ENCODE data around the gene IL18BP.
A peak's percentile ranks its signal among the peaks of the same experiment; 100 is the strongest.

IL18BP gene

GRCh38 chr11:71998649-71999310 is at the start of gene IL18BP:
Gene IL18BP (plus strand): TSS chr11:71998909. CDS start chr11:71999985, 1,076 bp downstream.
- DNase-seq: no peak

- no peak for DNase-seq
Measured at GRCh38 chr11:71949034-71949433, 49.7 kb upstream of the IL18BP start.

GRCh38 chr11:71951741-71952310 is 46.9 kb upstream of the IL18BP start:
- no peak for DNase-seq

DNA sequence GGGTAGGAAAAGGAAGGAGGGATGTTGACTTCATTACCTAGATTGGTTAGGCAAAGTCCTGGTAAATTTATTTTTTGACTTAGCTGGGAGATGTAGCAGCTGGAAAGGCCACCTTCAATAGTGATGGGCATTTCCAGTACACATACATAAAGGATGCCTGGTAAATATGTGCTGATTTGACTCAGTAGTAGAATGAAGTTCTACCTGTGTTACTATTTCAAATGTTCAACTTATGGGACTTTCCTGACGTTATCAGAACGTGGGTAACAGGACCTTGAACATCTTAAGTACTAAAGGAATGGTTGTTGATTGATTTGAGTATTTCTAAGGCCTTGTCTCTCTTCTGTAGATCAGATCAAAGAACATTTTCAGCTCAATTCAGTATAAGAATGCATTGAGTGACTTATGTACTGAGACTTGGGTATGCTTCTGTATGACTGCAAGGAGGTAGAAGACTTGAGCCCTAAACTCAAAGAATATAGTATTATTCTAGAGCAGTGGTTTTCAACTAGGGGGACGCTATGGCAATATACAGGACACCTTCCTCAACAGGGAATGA is 42.7 kb upstream of the IL18BP start:
- DNase-seq: no peak

- no peak for DNase-seq
Measured at GRCh38 chr11:71962428-71963038, 36.2 kb upstream of the IL18BP start.

- DNase-seq: no peak
Measured at GRCh38 chr11:71963468-71963867, 35.2 kb upstream of the IL18BP start.

GRCh38 chr11:71964641-71965040 is 34.1 kb upstream of the IL18BP start:
- no peak for DNase-seq

DNA sequence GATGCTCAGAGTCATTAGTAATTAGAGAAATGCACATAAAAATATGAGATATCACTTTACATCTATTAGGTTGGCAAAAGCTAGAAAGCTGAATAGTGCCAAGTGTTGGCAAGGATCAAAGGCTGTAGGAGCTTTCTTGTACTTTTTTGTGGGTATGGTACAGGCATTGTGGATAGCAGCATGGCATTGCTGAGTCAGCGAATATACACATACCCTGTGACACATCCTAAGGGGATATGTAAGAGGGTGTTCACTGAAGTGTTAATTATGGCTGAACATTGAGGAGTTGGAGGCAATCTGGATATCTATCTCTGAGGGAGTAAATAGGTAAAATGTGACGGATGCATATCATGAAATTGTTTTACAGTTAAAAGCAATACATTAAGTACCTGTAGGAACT is 27.0 kb upstream of the IL18BP start:
- no peak for DNase-seq

GRCh38 chr11:71976551-71976950 is 22.2 kb upstream of the IL18BP start:
- DNase-seq: peak; percentile 59

DNA sequence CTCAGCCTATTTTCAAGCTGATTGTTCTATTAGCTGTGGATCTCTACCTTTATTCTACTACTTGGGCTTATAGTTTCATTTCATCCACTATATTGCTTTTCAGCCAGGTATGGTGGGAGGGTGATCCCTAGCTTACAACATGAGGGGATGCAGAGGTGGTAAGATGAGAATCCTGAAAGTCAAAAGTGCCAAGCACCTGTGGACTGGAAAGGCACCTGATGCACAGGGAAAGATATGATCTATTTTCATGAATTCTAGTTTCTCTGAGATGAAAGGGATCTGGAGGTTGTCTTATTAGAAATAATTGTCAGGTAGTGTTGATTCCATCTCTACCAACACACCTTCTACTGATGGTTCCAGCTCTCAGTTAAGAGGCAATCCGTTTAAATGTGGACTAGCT is 21.6 kb upstream of the IL18BP start:
- no peak for DNase-seq

DNA sequence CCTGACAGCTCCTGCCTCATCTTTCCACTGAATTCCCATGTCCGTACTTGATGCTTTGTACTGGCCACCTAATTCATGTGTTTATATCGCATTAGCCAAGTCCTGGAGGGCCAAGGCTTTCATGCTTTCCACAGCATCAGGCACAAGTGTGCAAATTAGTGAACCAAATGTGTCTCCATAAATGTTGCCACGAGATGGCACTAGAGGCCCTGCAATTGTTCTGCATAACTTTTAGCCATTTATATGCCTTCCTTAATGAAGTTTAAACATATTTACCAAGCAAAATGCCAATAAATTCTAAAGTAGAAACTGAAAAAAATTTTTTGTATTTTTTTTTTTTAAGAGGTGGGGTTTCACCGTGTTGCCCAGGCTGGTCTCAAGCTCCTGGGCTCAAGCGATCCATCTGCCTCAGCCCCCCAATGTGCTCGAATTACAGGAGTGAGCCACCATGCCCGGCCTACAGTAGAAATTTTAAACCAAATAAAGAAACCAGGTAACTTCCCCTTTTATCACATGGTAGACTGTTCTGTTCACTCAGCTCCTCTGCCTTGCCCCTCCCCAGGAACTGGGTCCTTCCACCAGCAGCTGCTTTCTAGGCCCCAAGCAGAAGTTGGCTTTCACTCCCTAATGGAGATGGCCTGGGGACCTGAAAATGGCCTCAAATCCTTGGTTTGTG is 20.8 kb upstream of the IL18BP start:
- peak; percentile 49 for DNase-seq

- no peak for DNase-seq
Measured at GRCh38 chr11:71979094-71979493, 19.6 kb upstream of the IL18BP start.

DNA sequence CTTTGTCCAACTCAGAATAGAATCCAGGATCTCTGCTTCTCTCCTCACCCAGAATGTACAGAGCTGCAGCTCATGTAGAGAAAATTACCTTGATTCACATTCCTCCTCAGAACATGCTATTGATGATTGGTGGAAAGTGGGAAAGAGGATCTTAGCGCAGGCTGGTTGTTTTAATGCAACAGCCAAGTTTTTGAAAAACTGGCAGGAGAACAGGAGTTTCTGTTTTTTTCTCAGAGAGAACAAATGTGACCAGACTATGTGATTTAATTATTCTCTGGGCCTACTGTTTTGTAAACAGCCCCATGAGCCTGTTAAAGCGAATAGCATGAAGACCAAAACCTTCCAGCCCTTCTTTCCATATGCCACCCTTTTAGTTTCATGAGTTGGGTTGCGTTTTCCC is 19.1 kb upstream of the IL18BP start:
- DNase-seq: no peak

- DNase-seq: no peak
Measured at GRCh38 chr11:71986131-71986530, 12.6 kb upstream of the IL18BP start.

GRCh38 chr11:71987521-71987920 is 11.2 kb upstream of the IL18BP start:
- no peak for DNase-seq

DNA sequence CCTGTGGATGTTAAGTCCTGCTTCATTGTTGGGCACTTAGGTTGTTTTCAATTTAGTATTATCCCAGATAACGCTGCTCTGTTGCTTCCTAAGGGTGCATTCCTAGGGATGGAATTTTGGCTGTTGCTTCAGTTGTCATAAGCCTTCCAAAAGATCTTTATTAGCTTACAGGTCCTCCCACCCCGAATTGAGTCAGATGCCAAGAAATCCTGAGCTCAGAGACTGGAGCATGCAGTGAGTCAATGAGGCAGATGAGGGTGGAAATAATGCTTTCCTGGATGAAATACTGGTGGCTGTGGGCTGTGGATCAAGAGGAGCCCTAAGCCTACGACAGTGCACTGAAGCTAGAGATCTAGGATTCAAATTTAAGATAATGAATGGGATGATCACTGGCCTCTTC is 10.7 kb upstream of the IL18BP start:
- no peak for DNase-seq

DNA sequence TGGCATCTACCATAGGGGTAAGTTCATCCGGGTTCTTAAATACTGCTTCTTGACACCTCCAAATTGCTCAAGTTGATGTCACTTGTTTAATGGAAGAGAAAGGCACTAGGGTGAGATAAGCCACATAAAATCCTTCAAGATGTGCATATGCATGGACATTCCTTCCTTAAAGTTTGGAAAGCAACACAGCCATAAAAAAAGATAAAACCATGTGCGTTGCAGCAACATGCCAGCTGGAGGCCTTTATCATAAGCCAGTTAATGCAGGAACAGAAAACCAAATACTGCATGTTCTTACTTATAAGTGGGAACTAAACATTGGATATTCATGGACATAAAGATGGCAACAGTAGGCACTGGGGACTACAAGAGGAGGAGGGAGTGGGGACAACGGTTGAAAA is 8.0 kb upstream of the IL18BP start:
- DNase-seq: no peak

- DNase-seq: no peak
Measured at GRCh38 chr11:71991494-71991893, 7.2 kb upstream of the IL18BP start.

DNA sequence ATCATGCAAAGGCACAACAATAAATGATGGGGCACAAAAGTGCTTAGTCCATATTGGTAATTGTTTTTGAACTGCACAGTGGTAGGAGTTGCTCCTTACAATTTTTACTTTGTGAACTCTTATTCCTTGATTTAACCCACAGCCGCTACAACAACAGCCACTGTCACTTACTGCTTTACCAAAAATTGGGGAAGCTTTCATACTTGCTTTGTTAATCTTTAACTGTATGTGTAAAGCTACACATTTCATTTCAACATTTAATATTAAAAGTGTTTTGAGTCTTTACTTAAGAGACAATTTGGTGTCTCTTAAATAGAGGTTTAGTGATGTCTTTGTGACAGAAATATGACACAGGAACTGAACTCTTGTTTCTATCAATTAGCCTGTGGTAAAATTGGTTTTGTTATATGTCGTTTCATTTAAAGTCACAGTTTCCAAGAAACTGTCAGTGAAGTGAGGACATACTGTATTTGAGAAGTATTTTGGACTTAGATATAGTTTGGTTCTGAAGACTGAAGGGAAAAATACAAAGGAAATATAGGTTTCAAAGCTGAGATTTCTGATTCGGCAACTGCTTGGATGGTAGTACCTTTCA is 6.5 kb upstream of the IL18BP start:
- DNase-seq: no peak

DNA sequence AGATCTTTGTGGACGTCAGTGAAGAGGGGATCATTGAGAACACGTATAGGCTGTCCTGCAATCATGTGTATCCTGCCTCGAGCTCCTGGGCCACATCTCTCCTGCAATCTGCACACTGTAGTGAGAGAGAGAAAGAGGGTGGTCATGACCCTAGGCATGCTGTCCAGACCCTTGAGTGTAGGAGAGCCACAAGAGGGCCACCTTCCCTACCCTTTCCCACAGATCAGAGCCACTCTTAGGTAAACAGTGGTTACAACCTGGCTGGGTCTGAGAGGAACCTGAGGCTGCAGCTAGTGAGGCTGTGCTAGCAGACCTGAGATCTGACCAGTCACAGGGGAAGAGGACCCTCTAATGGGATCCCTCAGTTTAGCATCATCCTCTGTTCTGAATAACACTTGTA is 3.9 kb upstream of the IL18BP start:
- no peak for DNase-seq

- DNase-seq: no peak
Measured at GRCh38 chr11:71995726-71996291, 2.9 kb upstream of the IL18BP start.

DNA sequence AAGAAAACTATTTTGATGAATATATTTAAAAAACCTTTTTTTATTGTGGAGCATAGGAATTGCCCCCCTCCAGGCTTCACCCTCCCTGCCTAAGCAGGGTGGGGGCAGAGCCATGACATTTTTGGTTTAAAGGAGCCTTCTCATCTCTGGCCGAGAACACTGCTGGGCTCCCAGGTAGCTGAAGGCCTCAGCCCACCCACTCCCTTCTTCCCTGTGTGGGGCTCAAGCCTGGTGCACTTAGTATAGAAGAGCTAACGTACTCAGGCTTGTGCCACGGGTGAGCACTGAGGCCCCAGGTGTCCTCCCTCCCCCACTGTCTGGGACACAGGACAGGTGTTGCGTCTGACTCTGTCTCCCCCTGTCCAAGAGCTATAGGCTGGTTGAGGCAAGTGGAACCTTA is 2.2 kb upstream of the IL18BP start:
- no peak for DNase-seq

GRCh38 chr11:71996946-71997345 is 1.8 kb upstream of the IL18BP start:
- DNase-seq: no peak

Data from femur (tissue), 1 donor.